ENCODE data around the gene DDX51. TPM values are rescaled to one million over a fixed set of nuclear protein-coding genes. Genes with fewer than 3 reads are reported as not detected.
A peak's percentile ranks its signal among the peaks of the same experiment; 100 is the strongest.

DDX51 gene
- total RNA-seq, 4 donors from 2014 or later = 9.1 to 12.8 (median 11.3) TPM

GRCh38 chr12:132145334-132145733 is 1.2 kb upstream of the DDX51 start:
- DNase-seq (ENCODE audit: extremely low spot score) = no peak
- Histone ChIP-seq H3K27me3 (no peaks in the 10 kb centered on the region), H3K4me3 (peak overlapping the region; percentile 80 to 99 (median 90)), H3K27ac (replicated peaks in 1 of 4) (peak overlapping the region in 3 of 4 donors; percentile 85 to 93 (median 86)), H3K9me3 (no peaks in the 10 kb centered on the region), H3K36me3 (peaks cover 9 to 53% (median 46%) of the 10 kb centered on the region in 4 donors), H3K4me1 (peaks cover 23 to 53% (median 32%) of the 10 kb centered on the region in 4 donors)
- TF ChIP-seq CTCF (IDR thresholded peaks at IDR 0.05) (no peak), EP300 (IDR thresholded peaks at IDR 0.05) (no peak), POLR2AphosphoS5 (IDR thresholded peaks at IDR 0.05) (no peak), POLR2A (IDR thresholded peaks at IDR 0.05; ENCODE audit: low read depth) (no peak)
- 60% methylated on average over 2 of the region's 7 CpGs for WGBS
- intact Hi-C loops (cut with DNase I) = loop anchor here (2.0 to 10.0 kb wide), 2 partner anchors 43 to 349 kb away; partner anchors contain the start of gene FBRSL1

- Histone ChIP-seq H3K9me3 (no peaks in the 10 kb centered on the region), H3K4me3 (peak overlapping the region; percentile 80 to 99 (median 90)), H3K36me3 (peaks cover 15 to 58% (median 51%) of the 10 kb centered on the region in 4 donors), H3K4me1 (peaks cover 23 to 53% (median 32%) of the 10 kb centered on the region in 4 donors), H3K27me3 (no peaks in the 10 kb centered on the region), H3K27ac (replicated peaks in 1 of 4) (peak overlapping the region; percentile 85 to 96 (median 90))
- intact Hi-C loops (cut with DNase I) = loop anchor here (2.0 to 10.0 kb wide), 3 partner anchors 44 to 350 kb away; partner anchors contain the start of gene FBRSL1
- TF ChIP-seq CTCF (IDR thresholded peaks at IDR 0.05) = no peak
- no peak for TF ChIP-seq EP300 (IDR thresholded peaks at IDR 0.05)
- TF ChIP-seq POLR2AphosphoS5 (IDR thresholded peaks at IDR 0.05) = no peak
- TF ChIP-seq POLR2A (IDR thresholded peaks at IDR 0.05; ENCODE audit: low read depth) = no peak
- DNase-seq (ENCODE audit: extremely low spot score) = no peak
- WGBS = 7% methylated on average over 8 of the region's 17 CpGs
These were observed 670 bp upstream of the DDX51 start for GRCh38 chr12:132144810-132145168.

- DNase-seq (ENCODE audit: extremely low spot score) = no peak
- Histone ChIP-seq H3K27ac (replicated peaks in 1 of 4) (peak overlapping the region; percentile 85 to 96 (median 90)), H3K27me3 (no peaks in the 10 kb centered on the region), H3K36me3 (peaks cover 25 to 66% (median 59%) of the 10 kb centered on the region in 4 donors), H3K9me3 (no peaks in the 10 kb centered on the region), H3K4me3 (peak overlapping the region; percentile 80 to 99 (median 90)), H3K4me1 (peaks cover 23 to 53% (median 32%) of the 10 kb centered on the region in 4 donors)
- no peak for TF ChIP-seq CTCF (IDR thresholded peaks at IDR 0.05)
- TF ChIP-seq POLR2AphosphoS5 (IDR thresholded peaks at IDR 0.05) = no peak
- no peak for TF ChIP-seq POLR2A (IDR thresholded peaks at IDR 0.05; ENCODE audit: low read depth)
- 5% methylated on average over 15 of the region's 82 CpGs for WGBS
- intact Hi-C loops (cut with DNase I) = loop anchor here (2.0 to 10.0 kb wide), 3 partner anchors 45 to 351 kb away; partner anchors contain the start of gene FBRSL1
These were observed 615 bp downstream of the DDX51 start for GRCh38 chr12:132143336-132144071.

- Histone ChIP-seq H3K4me3 (peak overlapping the region; percentile 80 to 99 (median 90)), H3K9me3 (no peaks in the 10 kb centered on the region), H3K27ac (replicated peaks in 1 of 4) (no peak overlapping the region), H3K27me3 (no peaks in the 10 kb centered on the region), H3K36me3 (peaks cover 29 to 66% (median 59%) of the 10 kb centered on the region in 4 donors), H3K4me1 (peaks cover 23 to 52% (median 32%) of the 10 kb centered on the region in 4 donors)
- DNase-seq (ENCODE audit: extremely low spot score) = no peak
- WGBS = 84% methylated on average over 23 of the region's 24 CpGs
- TF ChIP-seq EP300 (IDR thresholded peaks at IDR 0.05) (no peak), CTCF (IDR thresholded peaks at IDR 0.05) (no peak), POLR2A (IDR thresholded peaks at IDR 0.05; ENCODE audit: low read depth) (no peak), POLR2AphosphoS5 (IDR thresholded peaks at IDR 0.05) (no peak)
- intact Hi-C loops (cut with DNase I) = loop anchor here (5.0 to 10.0 kb wide), 2 partner anchors 61 to 352 kb away; partner anchors contain the start of gene FBRSL1
These were observed 1.3 kb downstream of the DDX51 start for GRCh38 chr12:132142679-132143335.

Data from esophagus muscularis mucosa (tissue), 4 donors.